CD4-positive, alpha-beta T cell (primary cell): ENCODE data around the gene SNTG2. TPM values are rescaled to one million over a fixed set of nuclear protein-coding genes. Genes with fewer than 3 reads are reported as not detected.

Experiments used
- ATAC-seq: fragments of 200-7000 bp; cut with Tn5 transposase; one replicate; pipeline ENCODE4 v1.10.0; 2022; ENCODE audit warnings: mild to moderate bottlenecking; ENCODE audit not compliant: poor library complexity
- CTCF ChIA-PET: fragments of 350-600 bp; sonication (Branson Sonifier 250); formaldehyde crosslinking; loops from one replicate; lab custom pipeline; 2021; ENCODE audit warnings: antibody characterized with exemption, inconsistent platforms; lab: Charles Lee
- POLR2A ChIA-PET: fragments of 350-600 bp; sonication (Branson Sonifier 250); formaldehyde crosslinking; loops from one replicate; lab custom pipeline; 2021; ENCODE audit warnings: antibody characterized with exemption, inconsistent platforms; lab: Charles Lee
- DNase-seq, 14 experiments: peaks; one replicate each; pipeline ENCODE4 v3.0.0-alpha.2; 2013 to 2020; ENCODE audit warnings: mixed read lengths in 2 of 14
- H3K27ac ChIP-seq, 2 donors: one replicate each; pipeline versions ENCODE4 v1.5.1 to v1.7.0; 2013; ENCODE audit warnings: low read length in 2 of 2, low read depth in 1 of 2, mild to moderate bottlenecking in 1 of 2
- H3K27me3 ChIP-seq, 2 experiments: 1 replicate in 1 of 2; 2 replicates in 1 of 2; pipeline versions ENCODE4 v1.6.1 to v1.7.0; 2013; ENCODE audit warnings: low read length in 2 of 2, control low read depth in 1 of 2, mild to moderate bottlenecking in 1 of 2, moderate library complexity in 1 of 2; ENCODE audit not compliant: insufficient read depth in 2 of 2, control insufficient read depth in 1 of 2
- H3K36me3 ChIP-seq: one replicate; pipeline ENCODE4 v1.6.1; 2013; ENCODE audit warnings: low read length, control low read depth; ENCODE audit not compliant: insufficient read depth
- H3K4me1 ChIP-seq: one replicate; pipeline ENCODE4 v1.6.1; 2013; ENCODE audit warnings: low read length, control low read depth; ENCODE audit not compliant: insufficient read depth
- H3K4me3 ChIP-seq: one replicate; pipeline ENCODE4 v1.5.1; 2013; ENCODE audit warnings: mild to moderate bottlenecking, low read length, moderate library complexity
- H3K9me3 ChIP-seq, 2 experiments: 1 replicate in 1 of 2; 2 replicates in 1 of 2; pipeline versions ENCODE4 v1.6.1 to v1.7.0; 2013; ENCODE audit warnings: low read length in 2 of 2, mild to moderate bottlenecking in 2 of 2, control low read depth in 1 of 2, moderate library complexity in 1 of 2; ENCODE audit not compliant: control insufficient read depth in 1 of 2, insufficient read depth in 1 of 2
- H3K27ac Mint-ChIP-seq: one replicate; pipeline ENCODE4 v1.8.0; 2020; ENCODE audit warnings: mixed read lengths
- H3K27me3 Mint-ChIP-seq: one replicate; pipeline ENCODE4 v1.8.0; 2021; ENCODE audit warnings: mixed read lengths
- H3K36me3 Mint-ChIP-seq: one replicate; pipeline ENCODE4 v1.8.0; 2021; ENCODE audit warnings: low read depth, mixed read lengths
- H3K4me1 Mint-ChIP-seq: one replicate; pipeline ENCODE4 v1.8.0; 2021; ENCODE audit warnings: low read depth, mixed read lengths
- H3K4me3 Mint-ChIP-seq: one replicate; pipeline ENCODE4 v1.8.0; 2020; ENCODE audit warnings: mild to moderate bottlenecking, mixed read lengths
- H3K9me3 Mint-ChIP-seq: one replicate; pipeline ENCODE4 v1.8.0; 2020; ENCODE audit warnings: mixed read lengths
- CTCF ChIP-seq: fragments of 200-600 bp; IDR thresholded peaks from one replicate; pipeline ENCODE4 v1.8.0; 2022; ENCODE audit warnings: antibody characterized with exemption, mild to moderate bottlenecking
- intact Hi-C, 2 experiments: fragments of 100-400 bp; cut with DNase I in 1 of 2; cut with micrococcal nuclease in 1 of 2; formaldehyde crosslinking; loops; one replicate each; pipeline versions ENCODE4 v1.15.1 to v1.9.0; 2023 to 2025; cut with DNase I, micrococcal nuclease
- total RNA-seq, 174 experiments: library from RNA in 2 of 174; stranded (reverse) in 2 of 174; gene quantifications; one replicate each; pipeline ENCODE4 v1.2.3 and lab custom pipeline; 2021 to 2026

SNTG2 gene
- total RNA-seq, 2 experiments from 2014 or later: 1.1 to 1.5 TPM

DNA sequence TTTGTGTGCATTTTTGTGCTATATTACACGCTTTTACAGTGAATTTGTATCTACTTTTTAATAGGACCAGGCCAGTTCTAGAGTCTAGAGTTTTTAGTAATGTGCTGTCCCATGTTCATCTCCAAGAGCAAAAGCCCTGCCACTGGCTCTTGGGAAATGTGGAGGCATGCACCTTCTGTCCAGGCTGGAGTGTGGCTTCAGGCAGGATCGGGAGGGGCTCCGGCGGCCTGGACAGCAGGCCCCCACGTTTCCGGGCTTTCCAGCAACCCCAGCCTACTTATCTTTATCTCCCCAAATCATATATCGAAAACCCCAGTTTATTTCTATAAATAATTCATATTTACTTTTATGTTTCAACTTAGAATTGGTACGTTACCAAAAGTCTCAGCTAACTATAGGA lies 78.2 kb downstream of the SNTG2 start:
- no peaks in the 10 kb centered on the region for H3K9me3 Mint-ChIP-seq
- no peak overlapping the region for H3K4me3 ChIP-seq
- H3K27ac ChIP-seq: no peak overlapping the region
- no peaks in the 10 kb centered on the region for H3K36me3 Mint-ChIP-seq
- intact Hi-C loops: no loop called here
- no peaks in the 10 kb centered on the region for H3K4me1 Mint-ChIP-seq
- H3K27me3 ChIP-seq: no peaks in the 10 kb centered on the region
- no peaks in the 10 kb centered on the region for H3K36me3 ChIP-seq
- CTCF ChIA-PET: no interaction called here
- ATAC-seq (no peak), DNase-seq (no peak)
- peaks cover 7% of the 10 kb centered on the region for H3K27me3 Mint-ChIP-seq
- peaks cover 6% of the 10 kb centered on the region for H3K4me1 ChIP-seq
- no peak for TF ChIP-seq CTCF
- no peaks in the 10 kb centered on the region for H3K9me3 ChIP-seq
- POLR2A ChIA-PET: no interaction called here
- no peak overlapping the region for H3K4me3 Mint-ChIP-seq
- no peak overlapping the region for H3K27ac Mint-ChIP-seq

DNA sequence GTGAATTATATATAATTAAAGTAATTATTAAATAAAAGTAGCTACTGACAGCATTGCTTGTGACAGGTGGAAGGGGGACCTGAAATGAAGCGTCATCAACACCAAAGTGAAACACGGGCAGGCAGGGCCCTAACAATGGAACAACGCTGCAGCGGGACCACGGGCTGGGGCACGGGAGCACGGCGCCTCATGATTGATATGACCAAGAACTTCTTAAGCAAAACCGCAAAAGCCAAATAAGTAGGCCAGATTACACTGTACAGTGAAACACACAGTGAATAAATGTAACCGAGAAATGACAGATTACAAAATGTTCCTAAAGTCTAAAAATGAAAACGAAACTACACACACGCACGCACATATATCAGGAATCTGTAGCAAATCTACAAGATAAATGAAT lies 81.4 kb downstream of the SNTG2 start:
- Mint-ChIP-seq H3K4me3 (peak overlapping the region; percentile 76), H3K9me3 (peaks cover 3% of the 10 kb centered on the region), H3K27me3 (no peaks in the 10 kb centered on the region), H3K4me1 (no peaks in the 10 kb centered on the region), H3K27ac (no peak overlapping the region), H3K36me3 (no peaks in the 10 kb centered on the region)
- CTCF ChIA-PET: no interaction called here
- POLR2A ChIA-PET: no interaction called here
- TF ChIP-seq CTCF: no peak
- no peaks in the 10 kb centered on the region for H3K9me3 ChIP-seq
- DNase-seq (peak in 3 of 14 experiments; percentile 9 to 35 (median 10)), ATAC-seq (no peak)
- H3K27ac ChIP-seq: no peak overlapping the region
- H3K27me3 ChIP-seq: no peaks in the 10 kb centered on the region
- no peaks in the 10 kb centered on the region for H3K36me3 ChIP-seq
- H3K4me3 ChIP-seq: peak overlapping the region; percentile 46
- intact Hi-C loops: no loop called here
- peaks cover 6% of the 10 kb centered on the region for H3K4me1 ChIP-seq

DNA sequence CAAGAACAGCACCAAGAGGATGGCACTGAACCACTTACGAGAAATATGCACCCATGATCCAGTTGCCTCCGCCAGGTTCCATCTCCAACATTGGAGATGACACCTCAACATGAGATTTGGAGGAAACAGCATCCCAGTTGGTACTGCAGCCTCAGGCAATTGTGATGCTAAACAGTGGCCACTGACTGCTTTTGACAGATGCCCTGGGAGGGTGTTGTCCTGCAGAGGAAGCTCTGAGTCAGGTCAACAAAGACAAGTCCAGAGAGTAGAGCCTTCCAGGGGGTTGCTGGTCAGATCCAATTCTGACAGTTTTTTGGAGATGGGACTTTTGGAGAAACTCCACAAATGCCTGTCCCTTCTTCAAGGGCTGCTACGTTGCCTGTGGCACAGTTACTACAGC lies 82.4 kb downstream of the SNTG2 start:
- Histone ChIP-seq H3K27me3 (no peaks in the 10 kb centered on the region), H3K9me3 (no peaks in the 10 kb centered on the region), H3K4me1 (peaks cover 6% of the 10 kb centered on the region), H3K4me3 (no peak overlapping the region), H3K36me3 (no peaks in the 10 kb centered on the region), H3K27ac (no peak overlapping the region)
- DNase-seq: no peak
- H3K27ac Mint-ChIP-seq: no peak overlapping the region
- POLR2A ChIA-PET: no interaction called here
- H3K36me3 Mint-ChIP-seq: no peaks in the 10 kb centered on the region
- intact Hi-C loops: no loop called here
- no peaks in the 10 kb centered on the region for H3K27me3 Mint-ChIP-seq
- no peak for TF ChIP-seq CTCF
- peaks cover 3% of the 10 kb centered on the region for H3K9me3 Mint-ChIP-seq
- CTCF ChIA-PET: no interaction called here
- no peak for ATAC-seq
- no peak overlapping the region for H3K4me3 Mint-ChIP-seq
- H3K4me1 Mint-ChIP-seq: no peaks in the 10 kb centered on the region
